HG03045 (cell line): ENCODE results near the gene UGT2B11.
"Not testable (repeated sequence)": the region's sequence is repeated elsewhere in the genome, so short reads cannot be mapped to it uniquely, and the experiment has no call there.

ENCODE experiments used
- ATAC-seq: cut with Tn5 transposase; IDR thresholded peaks from one replicate; pipeline ENCODE4 v1.9.1; 2021; ENCODE audit warnings: mild to moderate bottlenecking, moderate library complexity; ENCODE audit not compliant: unreplicated experiment

The UGT2B11 gene

GRCh38 chr4:69214716-69215115 lies at the start of gene UGT2B11:
TSS of gene UGT2B11 (minus strand) at chr4:69214748. CDS start at chr4:69214722, 26 bp downstream.
- ATAC-seq: no peak

GRCh38 chr4:69253147-69253772 lies 38.7 kb upstream of the UGT2B11 start:
- ATAC-seq: not testable (repeated sequence)

- ATAC-seq: not testable (repeated sequence)
Observed at GRCh38 chr4:69250884-69251283, 36.3 kb upstream of the UGT2B11 start.

GRCh38 chr4:69242562-69243240 lies 28.2 kb upstream of the UGT2B11 start:
- ATAC-seq: not testable (repeated sequence)

GRCh38 chr4:69241746-69242145 lies 27.2 kb upstream of the UGT2B11 start:
- ATAC-seq: not testable (repeated sequence)

- not testable (repeated sequence) for ATAC-seq
Observed at GRCh38 chr4:69240787-69241186, 26.2 kb upstream of the UGT2B11 start.

- no peak for ATAC-seq
Observed at GRCh38 chr4:69239557-69240168, 25.1 kb upstream of the UGT2B11 start.

GRCh38 chr4:69239092-69239491 lies 24.5 kb upstream of the UGT2B11 start:
- no peak for ATAC-seq

- ATAC-seq: no peak
Observed at GRCh38 chr4:69224891-69225290, 10.3 kb upstream of the UGT2B11 start.

GRCh38 chr4:69223277-69223676 lies 8.7 kb upstream of the UGT2B11 start:
- ATAC-seq: not testable (repeated sequence)

GRCh38 chr4:69218491-69218890 lies 3.9 kb upstream of the UGT2B11 start:
- ATAC-seq: not testable (repeated sequence)

GRCh38 chr4:69210911-69211310 lies 3.6 kb downstream of the UGT2B11 start:
- no peak for ATAC-seq

GRCh38 chr4:69198506-69198905 lies 16.0 kb downstream of the UGT2B11 start:
- not testable (repeated sequence) for ATAC-seq

GRCh38 chr4:69196209-69196965 lies 18.2 kb downstream of the UGT2B11 start:
- no peak for ATAC-seq

GRCh38 chr4:69194166-69194565 lies 20.4 kb downstream of the UGT2B11 start:
- no peak for ATAC-seq

- not testable (repeated sequence) for ATAC-seq
Observed at GRCh38 chr4:69191905-69192304, 22.6 kb downstream of the UGT2B11 start.

- ATAC-seq: not testable (repeated sequence)
Observed at GRCh38 chr4:69190621-69191020, 23.9 kb downstream of the UGT2B11 start.

- not testable (repeated sequence) for ATAC-seq
Observed at GRCh38 chr4:69181519-69182169, 32.9 kb downstream of the UGT2B11 start.

- ATAC-seq: not testable (repeated sequence)
Observed at GRCh38 chr4:69179817-69180216, 34.7 kb downstream of the UGT2B11 start.

GRCh38 chr4:69178751-69179205 lies 35.8 kb downstream of the UGT2B11 start:
- not testable (repeated sequence) for ATAC-seq
